ENCODE results near the gene PFDN1. TPM values are rescaled to one million over a fixed set of nuclear protein-coding genes. Genes with fewer than 3 reads are reported as not detected.

The PFDN1 gene
- total and polyA plus RNA-seq, 2 experiments from 2014 or later, result 119 to 256 TPM

GRCh38 chr5:140267201-140267540 is 35.7 kb downstream of the PFDN1 start (continued):
- TF ChIP-seq ZNF462 (CRISPR knock-in tag; IDR thresholded peaks at IDR 0.05) (no peak), STAT1 (IDR thresholded peaks at IDR 0.05; ENCODE audit: unreplicated experiment) (no peak), ZNF114 (CRISPR knock-in tag; IDR thresholded peaks at IDR 0.05) (no peak), EZH2 (IDR thresholded peaks at IDR 0.05; ENCODE audit: low read depth, unreplicated experiment) (no peak)

- no peaks in the 10 kb centered on the region for H3F3A ChIP-seq (replicated peaks; ENCODE audit: low read depth)
- H3K27me3 ChIP-seq (ENCODE audit: insufficient read depth), result no peaks in the 10 kb centered on the region
- H3K27me3 Mint-ChIP-seq (ENCODE audit: insufficient read depth, low read depth, poor library complexity), result peaks cover 2% of the 10 kb centered on the region
- 0 out of 2 replicates have a peak overlapping the region, but pooled peaks have one; percentile 21 for H3K27ac Mint-ChIP-seq
- H3K4me3 ChIP-seq, result no peak overlapping the region
- no peak overlapping the region for H3K4me2 ChIP-seq
- no peak for DNase-seq (ENCODE audit: low spot score)
- H3K9me3 Mint-ChIP-seq, result no peaks in the 10 kb centered on the region
- H3K79me2 ChIP-seq (replicated peaks; ENCODE audit: insufficient read depth), result peaks cover 34% of the 10 kb centered on the region
- H3K4me1 Mint-ChIP-seq, result peaks cover 23% of the 10 kb centered on the region
- peaks cover 7% of the 10 kb centered on the region; the same call in 1 of the 2 replicates for H4K20me1 ChIP-seq (replicated peaks; ENCODE audit: insufficient read depth)
- no peak overlapping the region for H3K27ac ChIP-seq (ENCODE audit: low read depth)
- H2AFZ ChIP-seq, result no peak overlapping the region
- no peaks in the 10 kb centered on the region for H3K36me3 ChIP-seq (ENCODE audit: insufficient read depth)
- H3K4me1 ChIP-seq (ENCODE audit: insufficient read depth), result 0 out of 2 replicates have a peak, but pooled peaks cover 9% of the 10 kb centered on the region
- no peak for ATAC-seq
- H3K9me2 ChIP-seq (ENCODE audit: insufficient read depth), result no peaks in the 10 kb centered on the region
- no peak for TF ChIP-seq STAT1 (IDR thresholded peaks at IDR 0.05; ENCODE audit: unreplicated experiment)
- no peak for TF ChIP-seq ZNF114 (CRISPR knock-in tag; IDR thresholded peaks at IDR 0.05)
- no peak for TF ChIP-seq NANOG (IDR thresholded peaks at IDR 0.05; ENCODE audit: borderline replicate concordance)
- TF ChIP-seq ZNF462 (CRISPR knock-in tag; IDR thresholded peaks at IDR 0.05), result no peak
- no peak for TF ChIP-seq ZNF331 (CRISPR knock-in tag; IDR thresholded peaks at IDR 0.05; ENCODE audit: low read depth)
- peaks cover 4% of the 10 kb centered on the region; the same call in 1 of the 3 replicates for H3K36me3 Mint-ChIP-seq (ENCODE audit: low read depth)
- no peak overlapping the region for H3K4me3 Mint-ChIP-seq
Observed at GRCh38 chr5:140266471-140267200, 36.3 kb downstream of the PFDN1 start.

Measured in GM23338 (cell line).